Activated naive CD4-positive, alpha-beta T cell treated with anti-CD3 and anti-CD28 coated beads for 36 hours (primary cell): ENCODE results near the gene KCTD10. TPM values are rescaled to one million over a fixed set of nuclear protein-coding genes. Genes with fewer than 3 reads are reported as not detected.
"Not testable (repeated sequence)": the region's sequence is repeated elsewhere in the genome, so short reads cannot be mapped to it uniquely, and the experiment has no call there.

Experiments
- CTCF ChIA-PET: fragments of 350-600 bp; sonication (Branson Sonifier 250); formaldehyde crosslinking; loops from one replicate; lab custom pipeline; 2021; ENCODE audit warnings: antibody characterized with exemption; lab: Charles Lee
- DNase-seq: peaks from one replicate; pipeline ENCODE4 v3.0.0-alpha.2; 2020
- H3K27ac Mint-ChIP-seq: one replicate; pipeline ENCODE4 v1.8.0; 2021; ENCODE audit warnings: mild to moderate bottlenecking, mixed read lengths
- H3K27me3 Mint-ChIP-seq: one replicate; pipeline ENCODE4 v1.8.0; 2021; ENCODE audit warnings: low read depth, mixed read lengths
- H3K36me3 Mint-ChIP-seq: one replicate; pipeline ENCODE4 v1.8.0; 2021; ENCODE audit warnings: low read depth, mixed read lengths
- H3K4me1 Mint-ChIP-seq: one replicate; pipeline ENCODE4 v1.8.0; 2021; ENCODE audit warnings: low read depth, mixed read lengths
- H3K4me3 Mint-ChIP-seq: one replicate; pipeline ENCODE4 v1.8.0; 2021; ENCODE audit warnings: mild to moderate bottlenecking, moderate library complexity, mixed read lengths
- H3K9me3 Mint-ChIP-seq: one replicate; pipeline ENCODE4 v1.8.0; 2021; ENCODE audit warnings: mixed read lengths
- intact Hi-C: fragments of 100-400 bp; cut with micrococcal nuclease; formaldehyde crosslinking; loops from one replicate; pipeline ENCODE4 v1.15.1; 2023
- total RNA-seq, 2 experiments: library from RNA; stranded (reverse); gene quantifications; one replicate each; pipeline ENCODE4 v1.2.3, GENCODE V29; 2021

KCTD10 gene
- total RNA-seq, 2 experiments from 2014 or later, result 31.1 to 33.4 TPM

GRCh38 chr12:109423392-109423791, 53.7 kb downstream of the KCTD10 start:
- no peak overlapping the region for H3K27ac Mint-ChIP-seq
- intact Hi-C loops, result no loop called here
- CTCF ChIA-PET, result interaction anchor here (1.1 to 2.8 kb wide), 2 partner anchors 9 to 30 kb away, joined by 3 to 11 read pairs; no protein-coding TSS in a partner anchor
- peaks cover 3% of the 10 kb centered on the region for H3K27me3 Mint-ChIP-seq
- H3K4me1 Mint-ChIP-seq, result no peaks in the 10 kb centered on the region
- H3K36me3 Mint-ChIP-seq, result no peaks in the 10 kb centered on the region
- no peak for DNase-seq
- H3K9me3 Mint-ChIP-seq, result no peaks in the 10 kb centered on the region
- H3K4me3 Mint-ChIP-seq, result no peak overlapping the region

- no peaks in the 10 kb centered on the region for H3K4me1 Mint-ChIP-seq
- peaks cover 3% of the 10 kb centered on the region for H3K27me3 Mint-ChIP-seq
- no peaks in the 10 kb centered on the region for H3K36me3 Mint-ChIP-seq
- H3K9me3 Mint-ChIP-seq, result no peaks in the 10 kb centered on the region
- no peak overlapping the region for H3K27ac Mint-ChIP-seq
- intact Hi-C loops, result no loop called here
- no peak for DNase-seq
- CTCF ChIA-PET, result interaction anchor here (0.6 to 2.8 kb wide), 3 partner anchors 10 to 192 kb away, joined by 3 to 11 read pairs (median 4); no protein-coding TSS in a partner anchor
- H3K4me3 Mint-ChIP-seq, result no peak overlapping the region
Observed at GRCh38 chr12:109422251-109422650, 54.8 kb downstream of the KCTD10 start.

- no peaks in the 10 kb centered on the region for H3K36me3 Mint-ChIP-seq
- DNase-seq, result no peak
- no peak overlapping the region for H3K4me3 Mint-ChIP-seq
- H3K9me3 Mint-ChIP-seq, result no peaks in the 10 kb centered on the region
- H3K27ac Mint-ChIP-seq, result no peak overlapping the region
- no peaks in the 10 kb centered on the region for H3K4me1 Mint-ChIP-seq
- CTCF ChIA-PET, result interaction anchor here (0.6 to 2.8 kb wide), 4 partner anchors 9 to 193 kb away, joined by 3 to 11 read pairs (median 4); no protein-coding TSS in a partner anchor
- intact Hi-C loops, result no loop called here
- H3K27me3 Mint-ChIP-seq, result peaks cover 3% of the 10 kb centered on the region
Observed at GRCh38 chr12:109421355-109422087, 55.6 kb downstream of the KCTD10 start.

- Mint-ChIP-seq H3K9me3 (no peaks in the 10 kb centered on the region), H3K27me3 (peaks cover 3% of the 10 kb centered on the region), H3K27ac (no peak overlapping the region), H3K36me3 (no peaks in the 10 kb centered on the region), H3K4me3 (no peak overlapping the region), H3K4me1 (no peaks in the 10 kb centered on the region)
- intact Hi-C loops, result no loop called here
- no peak for DNase-seq
- CTCF ChIA-PET, result interaction anchor here (1.4 kb wide), 1 partner anchor 9 kb away, joined by 3 read pairs; no protein-coding TSS in a partner anchor
Observed at GRCh38 chr12:109418848-109419480, 58.1 kb downstream of the KCTD10 start.

- H3K36me3 Mint-ChIP-seq, H3K9me3 Mint-ChIP-seq, H3K4me1 Mint-ChIP-seq, intact Hi-C loops, H3K27ac Mint-ChIP-seq, DNase-seq, H3K4me3 Mint-ChIP-seq: not testable (repeated sequence)
- peaks cover 11% of the 10 kb centered on the region for H3K27me3 Mint-ChIP-seq
- CTCF ChIA-PET, result interaction anchor here (1.1 kb wide), 1 partner anchor 12 kb away, joined by 3 read pairs; no protein-coding TSS in a partner anchor
Observed at GRCh38 chr12:109406147-109406546, 71.0 kb downstream of the KCTD10 start.

GRCh38 chr12:109404841-109405240, 72.3 kb downstream of the KCTD10 start:
- not testable (repeated sequence) for H3K4me1 Mint-ChIP-seq, H3K27ac Mint-ChIP-seq
- CTCF ChIA-PET, result interaction anchor here (1.2 kb wide), 1 partner anchor 12 kb away, joined by 3 read pairs; no protein-coding TSS in a partner anchor

More at GRCh38 chr12:109404841-109405240, 72.3 kb downstream of the KCTD10 start:
- intact Hi-C loops, H3K36me3 Mint-ChIP-seq, H3K9me3 Mint-ChIP-seq, DNase-seq, H3K4me3 Mint-ChIP-seq: not testable (repeated sequence)
- H3K27me3 Mint-ChIP-seq, result peaks cover 11% of the 10 kb centered on the region

Other genes starting within 250 kb of the KCTD10 start
- not detected for gene FOXN4, start 168.0 kb downstream of the KCTD10 start, total RNA-seq
- gene MYO1H, start 129.4 kb downstream of the KCTD10 start, total RNA-seq, result not detected
- 10 to 100 TPM; 26.2 to 26.6 TPM for gene UBE3B, start 334 bp upstream of the KCTD10 start, total RNA-seq
- gene MMAB, start 96.2 kb upstream of the KCTD10 start, total RNA-seq, result 10 to 100 TPM; 43.8 to 44.9 TPM
- gene MVK, start 96.5 kb upstream of the KCTD10 start, total RNA-seq, result 10 to 100 TPM; 19.8 to 20.2 TPM
- gene FAM222A, start 236.5 kb upstream of the KCTD10 start, total RNA-seq, result under 1 TPM; 0.20 to 0.38 TPM